ENCODE data around the gene SLC24A4.

DNA sequence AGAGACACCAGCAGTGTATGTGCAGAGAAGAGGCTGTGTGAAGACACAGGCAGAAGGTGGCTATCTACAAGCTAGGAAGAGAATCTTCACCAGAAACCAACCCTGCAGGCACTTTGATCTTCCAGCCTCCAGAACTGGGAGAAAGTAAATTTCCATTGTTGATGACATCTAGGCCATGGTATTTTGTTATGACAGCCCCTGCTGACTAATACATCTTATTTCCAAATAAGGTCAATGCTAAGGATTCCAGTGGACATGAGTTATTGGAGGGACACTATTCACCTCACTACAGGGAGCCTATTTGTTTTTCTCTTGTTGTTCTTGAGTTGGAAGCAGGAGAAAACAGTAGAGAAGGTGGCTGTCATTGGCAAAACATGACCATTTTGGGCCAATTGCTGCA, 102.1 kb downstream of the SLC24A4 start:
- TF ChIP-seq, protein P1, sequence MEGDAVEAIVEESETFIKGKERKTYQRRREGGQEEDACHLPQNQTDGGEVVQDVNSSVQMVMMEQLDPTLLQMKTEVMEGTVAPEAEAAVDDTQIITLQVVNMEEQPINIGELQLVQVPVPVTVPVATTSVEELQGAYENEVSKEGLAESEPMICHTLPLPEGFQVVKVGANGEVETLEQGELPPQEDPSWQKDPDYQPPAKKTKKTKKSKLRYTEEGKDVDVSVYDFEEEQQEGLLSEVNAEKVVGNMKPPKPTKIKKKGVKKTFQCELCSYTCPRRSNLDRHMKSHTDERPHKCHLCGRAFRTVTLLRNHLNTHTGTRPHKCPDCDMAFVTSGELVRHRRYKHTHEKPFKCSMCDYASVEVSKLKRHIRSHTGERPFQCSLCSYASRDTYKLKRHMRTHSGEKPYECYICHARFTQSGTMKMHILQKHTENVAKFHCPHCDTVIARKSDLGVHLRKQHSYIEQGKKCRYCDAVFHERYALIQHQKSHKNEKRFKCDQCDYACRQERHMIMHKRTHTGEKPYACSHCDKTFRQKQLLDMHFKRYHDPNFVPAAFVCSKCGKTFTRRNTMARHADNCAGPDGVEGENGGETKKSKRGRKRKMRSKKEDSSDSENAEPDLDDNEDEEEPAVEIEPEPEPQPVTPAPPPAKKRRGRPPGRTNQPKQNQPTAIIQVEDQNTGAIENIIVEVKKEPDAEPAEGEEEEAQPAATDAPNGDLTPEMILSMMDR (tag by site-specific recombination; IDR thresholded peaks at IDR 0.05) = no peak
- TF ChIP-seq MZF1 (tag by site-specific recombination; IDR thresholded peaks at IDR 0.05; ENCODE audit: borderline replicate concordance) (no peak), ZNF830 (tag by site-specific recombination; IDR thresholded peaks at IDR 0.05; ENCODE audit: low read depth) (no peak), MYNN (tag by site-specific recombination; IDR thresholded peaks at IDR 0.05; ENCODE audit: borderline replicate concordance) (no peak), ZFP69B (tag by site-specific recombination; IDR thresholded peaks at IDR 0.05) (no peak), TCF7L2 (IDR thresholded peaks at IDR 0.05; ENCODE audit: borderline replicate concordance, low read depth, low read length) (no peak), ZNF404 (tag by site-specific recombination; IDR thresholded peaks at IDR 0.05) (no peak), ZNF138 (tag by site-specific recombination; IDR thresholded peaks at IDR 0.05; ENCODE audit: borderline replicate concordance) (no peak), MEIS1 (CRISPR knock-in tag; IDR thresholded peaks at IDR 0.05; ENCODE audit: borderline replicate concordance) (no peak)

Data from HEK293 (cell line).